Lower leg skin (tissue), 4 donors: Measurements from ENCODE around the gene USP28. TPM values are rescaled to one million over a fixed set of nuclear protein-coding genes. Genes with fewer than 3 reads are reported as not detected.

Experiments used
- DNase-seq, 2 donors: peaks; one replicate each; pipeline ENCODE4 v3.0.0-alpha.2; 2019; ENCODE audit warnings: low spot score in 2 of 2
- H3K4me3 ChIP-seq: fragments of 200-600 bp; sonication (generic); 2 replicates; pipeline ENCODE4 v1.5.1; 2017; ENCODE audit warnings: mild to moderate bottlenecking, low read depth; ENCODE audit not compliant: poor library complexity, severe bottlenecking
- POLR2A ChIP-seq, 2 donors: fragments of 450-650 bp; IDR thresholded peaks; one replicate each; pipeline ENCODE4 v1.6.1; 2016 to 2017; ENCODE audit warnings: antibody characterized with exemption in 2 of 2, mild to moderate bottlenecking in 1 of 2, moderate library complexity in 1 of 2
- WGBS, 2 donors: methylation state at CpG; one replicate each; pipeline ENCODE4 v1.1.5; 2018; 5-methylcytosine and 5-hydroxymethylcytosine counted together
- intact Hi-C: fragments of 100-400 bp; cut with DNase I; formaldehyde crosslinking; loops from one replicate; pipeline ENCODE4 v1.15.0; 2023; ENCODE audit warnings: low total_unique reads
- total RNA-seq, 4 donors: library from RNA; depleted of rRNA; stranded (reverse); fragments of >200 nt; gene quantifications; one replicate each; pipeline ENCODE4 v1.1.0, GENCODE V29; 2016
- TF ChIP-seq, protein P1 (sequence below), 3 donors: fragments of 450-650 bp; IDR thresholded peaks; one replicate each; pipeline ENCODE4 v1.5.1; 2016; ENCODE audit warnings: antibody characterized with exemption in 3 of 3, mild to moderate bottlenecking in 3 of 3, moderate library complexity in 2 of 3

The USP28 gene
- total RNA-seq, 4 donors from 2014 or later, result 13.0 to 26.8 (median 16.4) TPM

DNA sequence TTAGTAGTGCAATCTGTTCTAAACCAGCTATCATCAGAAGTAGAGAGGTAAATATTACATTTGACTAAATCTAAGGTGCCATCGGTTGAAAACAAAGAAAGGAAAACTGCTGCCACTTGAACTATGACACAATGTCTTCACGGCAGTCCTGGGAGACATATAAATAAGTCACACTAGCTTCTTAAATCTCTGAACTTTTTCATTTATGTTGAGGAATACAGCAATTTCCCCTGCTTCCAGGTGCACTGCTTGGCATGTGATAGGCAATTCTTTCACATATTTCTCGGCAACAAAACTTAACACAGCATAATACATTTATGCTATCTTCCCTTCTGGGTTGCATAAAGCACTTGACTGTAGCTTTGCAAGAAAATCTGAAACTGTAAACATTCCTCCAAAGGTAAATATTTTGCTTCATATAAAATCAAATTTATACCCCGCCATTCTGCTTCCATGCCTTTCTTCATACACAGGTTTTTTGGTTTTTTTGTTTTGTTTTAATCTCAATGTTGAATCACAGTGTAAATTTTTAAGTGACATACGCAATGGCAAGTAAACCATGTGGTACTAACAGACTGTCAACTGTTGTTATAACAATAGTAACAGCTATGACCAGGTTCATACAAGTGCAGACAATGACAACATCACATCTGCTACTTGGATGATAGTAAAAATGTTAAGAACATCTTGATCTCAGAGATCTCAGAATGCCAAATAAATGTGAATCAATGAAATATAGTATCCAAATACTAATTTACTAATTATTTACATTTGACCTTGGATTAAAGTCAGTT is 18.2 kb downstream of the USP28 start:
- WGBS, 2 donors, result 86 to 87% methylated on average over 5 of the region's 5 CpGs
- no peak for TF ChIP-seq POLR2A (IDR thresholded peaks at IDR 0.05)
- TF ChIP-seq, protein P1, sequence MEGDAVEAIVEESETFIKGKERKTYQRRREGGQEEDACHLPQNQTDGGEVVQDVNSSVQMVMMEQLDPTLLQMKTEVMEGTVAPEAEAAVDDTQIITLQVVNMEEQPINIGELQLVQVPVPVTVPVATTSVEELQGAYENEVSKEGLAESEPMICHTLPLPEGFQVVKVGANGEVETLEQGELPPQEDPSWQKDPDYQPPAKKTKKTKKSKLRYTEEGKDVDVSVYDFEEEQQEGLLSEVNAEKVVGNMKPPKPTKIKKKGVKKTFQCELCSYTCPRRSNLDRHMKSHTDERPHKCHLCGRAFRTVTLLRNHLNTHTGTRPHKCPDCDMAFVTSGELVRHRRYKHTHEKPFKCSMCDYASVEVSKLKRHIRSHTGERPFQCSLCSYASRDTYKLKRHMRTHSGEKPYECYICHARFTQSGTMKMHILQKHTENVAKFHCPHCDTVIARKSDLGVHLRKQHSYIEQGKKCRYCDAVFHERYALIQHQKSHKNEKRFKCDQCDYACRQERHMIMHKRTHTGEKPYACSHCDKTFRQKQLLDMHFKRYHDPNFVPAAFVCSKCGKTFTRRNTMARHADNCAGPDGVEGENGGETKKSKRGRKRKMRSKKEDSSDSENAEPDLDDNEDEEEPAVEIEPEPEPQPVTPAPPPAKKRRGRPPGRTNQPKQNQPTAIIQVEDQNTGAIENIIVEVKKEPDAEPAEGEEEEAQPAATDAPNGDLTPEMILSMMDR (IDR thresholded peaks at IDR 0.05), result no peak
- intact Hi-C loops, result no loop called here
- no peak overlapping the region for H3K4me3 ChIP-seq
- no peak for DNase-seq

DNA sequence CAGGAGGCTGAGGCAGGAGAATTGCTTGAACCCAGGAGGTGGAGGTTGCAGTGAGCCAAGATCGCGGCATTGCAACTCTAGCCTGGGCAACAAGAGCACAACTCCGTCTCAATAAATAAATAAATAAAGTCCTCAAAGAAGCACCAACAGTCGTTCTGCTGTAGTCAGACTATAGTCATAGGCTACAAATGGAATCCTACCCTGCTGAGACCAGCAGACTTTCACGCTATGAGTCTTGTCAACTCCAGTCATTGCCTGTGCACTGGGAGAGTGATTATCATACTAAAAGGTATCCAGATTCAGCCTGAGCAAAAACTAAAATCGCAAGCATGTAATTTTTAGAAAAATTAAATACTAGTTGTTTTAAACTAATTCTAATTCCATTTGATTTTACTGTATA is 19.6 kb downstream of the USP28 start:
- WGBS, 2 donors, result 95% methylated on average over 6 of the region's 6 CpGs
- TF ChIP-seq, protein P1 (IDR thresholded peaks at IDR 0.05), result no peak
- no peak for TF ChIP-seq POLR2A (IDR thresholded peaks at IDR 0.05)
- intact Hi-C loops, result no loop called here

DNA sequence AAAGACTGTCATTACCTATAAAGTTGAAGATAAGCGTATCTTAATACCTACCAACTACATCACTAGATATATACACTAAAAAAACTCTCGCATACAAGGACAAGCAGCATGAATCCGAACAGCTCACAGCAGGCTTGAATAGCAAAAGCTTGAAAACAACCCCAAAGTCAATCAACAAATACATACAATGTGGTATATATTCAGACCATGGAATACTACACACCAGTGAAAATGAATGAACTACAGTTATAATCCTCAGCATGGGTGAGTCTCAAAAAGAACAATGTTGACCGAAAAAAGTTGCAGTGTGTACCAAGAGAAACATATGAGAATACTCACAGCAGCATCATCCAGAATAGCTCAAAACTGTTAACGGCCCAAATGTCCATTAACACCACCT is 25.2 kb downstream of the USP28 start:
- DNase-seq, result no peak
- 94% methylated on average over 5 of the region's 5 CpGs for WGBS, 2 donors
- TF ChIP-seq, protein P1 (IDR thresholded peaks at IDR 0.05), result no peak
- TF ChIP-seq POLR2A (IDR thresholded peaks at IDR 0.05), result no peak
- no peak overlapping the region for H3K4me3 ChIP-seq
- intact Hi-C loops, result no loop called here

More for the DNA sequence above, 19.6 kb downstream of the USP28 start:
- no peak for DNase-seq
- no peak overlapping the region for H3K4me3 ChIP-seq

DNA sequence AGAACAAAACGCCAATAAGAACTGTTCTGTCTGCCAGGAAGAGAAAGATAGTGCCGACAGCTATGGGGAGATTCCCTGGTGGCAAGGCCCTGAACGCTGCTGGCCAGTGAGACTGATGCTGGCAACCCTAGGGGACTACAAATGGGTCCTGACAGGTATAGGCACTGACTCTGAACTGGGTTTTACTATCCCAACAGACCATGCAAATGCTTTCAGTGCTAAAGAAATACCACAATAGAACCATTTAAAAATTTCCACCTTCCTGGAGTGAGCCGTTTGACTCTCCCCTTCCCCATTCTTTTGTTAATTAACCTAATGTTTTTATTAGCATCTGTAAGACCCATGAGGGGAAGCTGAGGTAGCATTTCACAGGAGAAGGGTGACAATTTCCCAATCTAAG is 25.7 kb downstream of the USP28 start:
- H3K4me3 ChIP-seq, result no peak overlapping the region
- intact Hi-C loops, result no loop called here
- WGBS, 2 donors, result 37 to 42% methylated on average over 4 of the region's 4 CpGs
- TF ChIP-seq, protein P1 (IDR thresholded peaks at IDR 0.05), result no peak
- no peak for TF ChIP-seq POLR2A (IDR thresholded peaks at IDR 0.05)
- no peak for DNase-seq

DNA sequence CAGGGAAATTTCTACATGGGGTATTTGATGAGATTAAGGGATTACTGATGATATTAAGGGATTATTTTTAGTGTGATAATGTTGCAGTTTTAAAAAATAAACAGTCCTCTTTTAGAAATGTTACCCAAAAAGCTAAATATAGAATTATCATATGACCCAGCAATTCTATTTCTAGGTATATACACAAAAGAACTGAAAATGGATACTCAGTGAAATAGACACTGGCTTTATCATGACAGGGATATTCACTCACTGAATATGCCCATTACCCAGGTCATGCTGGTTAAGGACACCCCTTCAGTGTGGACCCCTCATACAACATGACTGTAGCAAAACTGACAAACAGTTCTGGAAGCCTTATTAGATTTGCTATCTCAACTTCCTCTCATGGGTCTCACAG is 27.8 kb downstream of the USP28 start:
- intact Hi-C loops, result no loop called here
- H3K4me3 ChIP-seq, result no peak overlapping the region
- no peak for TF ChIP-seq POLR2A (IDR thresholded peaks at IDR 0.05)
- TF ChIP-seq, protein P1 (IDR thresholded peaks at IDR 0.05), result no peak
- no peak for DNase-seq

DNA sequence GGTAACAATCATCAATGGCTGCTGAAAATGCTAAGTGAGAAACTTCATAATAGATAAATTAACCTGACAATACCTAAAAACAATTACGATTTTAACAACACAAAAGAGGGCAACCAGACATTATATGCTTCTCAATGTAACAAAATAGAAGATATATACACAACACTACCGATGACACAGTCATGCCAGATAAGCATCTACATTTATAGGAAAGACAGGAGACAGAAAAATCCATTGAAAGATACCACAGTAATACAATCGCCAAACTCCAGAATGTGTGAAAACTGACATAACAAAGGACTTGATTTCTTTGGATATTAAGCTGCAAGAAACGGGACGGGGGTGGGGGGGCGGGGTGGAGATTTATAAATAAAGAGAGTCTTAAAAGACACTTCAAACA is 28.3 kb downstream of the USP28 start:
- WGBS, 2 donors, result 93 to 95% methylated on average over 6 of the region's 6 CpGs
- intact Hi-C loops, result no loop called here
- no peak for DNase-seq
- H3K4me3 ChIP-seq, result no peak overlapping the region
- TF ChIP-seq, protein P1 (IDR thresholded peaks at IDR 0.05), result no peak
- TF ChIP-seq POLR2A (IDR thresholded peaks at IDR 0.05), result no peak
